GM15510 (cell line): ENCODE measurements around the gene SPATA13.

Experiments used
- POLR2A ChIP-seq: IDR thresholded peaks from 3 replicates; pipeline ENCODE4 v1.6.1; 2011; ENCODE audit warnings: borderline replicate concordance; ENCODE audit not compliant: insufficient read length; ENCODE audit errors: extremely low read depth

Gene SPATA13

DNA sequence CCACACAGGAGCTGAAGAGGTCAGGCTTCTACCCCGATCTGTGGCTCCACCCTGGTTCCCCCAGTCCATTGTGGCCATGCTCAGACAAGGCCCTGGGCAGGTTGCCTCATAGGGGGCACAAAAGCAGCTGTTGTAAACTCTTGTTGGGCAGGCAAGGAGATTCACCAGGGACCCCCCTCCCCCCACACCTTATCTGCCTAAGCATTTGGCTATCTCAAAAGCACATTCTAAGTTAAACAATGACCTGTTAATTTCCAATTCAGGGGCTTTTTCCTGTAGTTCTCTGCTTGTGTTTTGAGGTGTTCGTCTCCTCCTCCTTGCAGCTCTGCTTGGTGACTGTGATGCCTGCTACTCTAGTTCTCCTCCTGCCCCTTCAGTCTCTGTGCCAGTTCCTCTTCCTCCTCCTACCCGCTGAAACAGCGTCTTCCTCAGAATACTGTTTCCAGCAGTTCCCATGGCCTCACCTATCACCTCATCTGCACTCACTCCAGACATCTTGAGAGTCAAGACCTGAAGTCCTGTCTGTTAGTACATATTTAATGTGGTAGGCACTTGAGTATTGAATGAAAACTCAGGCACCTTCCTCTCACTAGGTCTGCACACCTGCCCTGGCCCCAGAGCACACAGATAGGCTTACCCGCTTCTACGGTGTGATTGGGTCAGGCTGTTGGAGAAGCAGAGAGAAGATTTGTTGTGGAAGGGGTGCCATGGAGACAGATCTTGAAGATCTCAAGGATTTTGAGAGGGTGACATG lies 31.7 kb downstream of the SPATA13 start:
- TF ChIP-seq POLR2A, result no peak

GRCh38 chr13:24192811-24193162 lies 32.3 kb downstream of the SPATA13 start:
- TF ChIP-seq POLR2A, result no peak

DNA sequence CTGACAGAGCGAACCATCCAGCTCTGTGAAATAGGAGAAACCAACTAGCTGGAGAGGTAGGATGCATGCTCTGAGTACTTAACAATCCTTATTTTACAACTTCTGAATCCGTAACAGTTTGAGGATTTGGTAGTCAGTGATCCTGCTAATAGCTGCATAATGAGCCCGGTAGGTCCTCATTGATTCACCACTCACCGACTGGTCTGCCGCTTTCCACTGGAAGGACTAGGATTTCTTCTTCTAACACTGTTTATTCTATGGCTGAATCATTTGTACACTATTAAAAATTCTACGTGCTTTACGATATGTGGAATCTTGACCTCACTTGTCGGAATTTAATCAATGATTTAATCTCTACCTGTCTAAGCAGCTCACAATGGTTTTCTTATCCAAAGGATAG lies 33.9 kb downstream of the SPATA13 start:
- TF ChIP-seq POLR2A, result no peak

DNA sequence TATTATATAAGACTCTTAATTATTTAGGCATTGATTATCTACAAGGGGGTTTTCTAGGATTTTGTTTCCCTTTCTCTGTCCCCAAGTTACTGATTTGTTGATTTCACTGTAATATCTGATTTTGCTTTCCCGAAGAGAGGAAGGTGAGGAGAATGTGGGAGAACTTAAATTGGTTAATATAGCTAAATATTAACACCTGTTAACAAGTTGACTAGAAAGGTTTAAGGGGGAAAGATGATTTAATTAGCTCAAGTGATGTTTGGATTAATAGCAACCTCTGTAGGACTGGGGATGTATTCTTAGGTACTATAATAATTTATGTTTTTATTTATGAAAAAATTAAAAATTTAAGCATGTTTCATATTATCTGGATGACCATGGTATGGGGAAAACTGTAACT lies 35.1 kb downstream of the SPATA13 start:
- no peak for TF ChIP-seq POLR2A

GRCh38 chr13:24196593-24197197 lies 36.2 kb downstream of the SPATA13 start:
- no peak for TF ChIP-seq POLR2A

- TF ChIP-seq POLR2A, result no peak
Observed at GRCh38 chr13:24199016-24199415, 38.5 kb downstream of the SPATA13 start.

- TF ChIP-seq POLR2A, result no peak
Observed at GRCh38 chr13:24202215-24202614, 41.7 kb downstream of the SPATA13 start.

DNA sequence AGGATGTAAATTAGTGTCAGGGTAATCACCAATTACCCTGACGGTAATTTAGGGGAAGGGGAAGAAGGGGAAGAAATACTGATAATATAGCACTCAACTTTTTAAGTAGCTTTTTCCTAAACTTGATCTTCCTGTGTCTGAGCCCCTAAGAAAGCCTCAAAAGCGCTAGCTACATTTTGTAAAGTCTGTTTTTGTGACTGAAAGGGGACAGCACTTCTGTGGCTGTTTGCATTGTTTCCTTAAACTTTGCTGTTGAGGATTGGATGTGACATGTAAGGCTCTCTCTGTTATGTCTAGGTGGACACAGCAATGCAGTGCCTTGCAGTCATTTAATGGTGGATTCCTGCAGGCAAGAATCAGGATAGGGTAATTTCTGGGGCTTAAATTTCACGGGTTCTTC lies 42.8 kb downstream of the SPATA13 start:
- TF ChIP-seq POLR2A, result no peak

DNA sequence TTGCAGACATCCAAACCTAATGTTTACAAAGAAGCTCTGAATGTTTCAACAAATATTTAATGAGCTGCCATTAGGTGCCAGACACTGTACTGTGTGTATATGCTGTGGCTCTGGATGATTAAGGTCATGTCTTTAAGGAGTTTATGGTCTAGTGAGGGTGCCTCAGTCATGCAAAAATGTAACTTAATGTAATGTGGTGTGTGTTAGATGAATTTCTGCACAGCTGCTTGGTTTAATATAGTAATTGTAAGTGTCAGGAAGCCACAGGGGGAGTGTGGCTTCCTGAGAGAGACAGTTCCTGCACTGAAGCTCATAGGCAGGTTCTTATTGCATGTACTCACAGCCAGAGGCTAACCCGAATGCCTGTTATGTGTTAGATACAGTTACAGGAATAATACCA lies 43.3 kb downstream of the SPATA13 start:
- no peak for TF ChIP-seq POLR2A

DNA sequence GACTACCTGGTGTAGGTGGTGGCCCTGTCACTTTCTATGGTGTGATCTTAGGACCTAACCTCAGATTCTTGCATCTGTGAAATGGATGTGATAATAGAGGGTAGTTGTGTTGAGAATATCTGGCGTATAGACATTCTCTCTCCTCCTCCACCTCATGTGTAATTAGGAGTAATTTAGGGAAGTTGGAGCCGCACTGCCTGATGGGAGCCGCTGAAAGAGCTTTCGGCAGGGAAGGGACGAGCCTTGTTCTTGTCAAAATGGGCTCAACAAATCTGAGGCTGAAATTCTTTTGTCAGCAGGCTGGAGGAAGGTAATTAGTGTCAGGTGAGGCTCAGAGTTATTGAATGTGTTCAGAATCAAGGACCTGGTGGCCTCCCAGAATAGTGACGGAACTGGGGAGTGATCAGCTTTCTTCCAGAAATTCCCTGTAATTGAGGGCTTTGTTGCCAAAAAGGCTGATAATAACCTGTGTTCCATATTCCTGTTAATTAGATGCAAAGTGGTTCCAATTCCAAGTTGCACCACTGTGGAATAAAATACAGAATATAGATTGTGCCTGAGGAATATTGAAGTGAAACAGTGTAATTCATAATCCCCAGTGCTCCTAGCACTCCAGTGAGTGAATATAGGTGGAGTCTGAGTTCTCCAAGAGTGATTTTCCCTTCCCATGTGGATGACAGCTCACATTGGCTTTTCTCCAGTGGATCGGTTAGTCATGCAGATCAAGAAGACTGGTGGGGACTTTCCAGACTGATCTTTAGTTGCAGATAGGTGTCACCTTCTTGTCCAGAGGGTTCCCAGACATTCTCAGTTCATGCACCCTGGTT lies 47.5 kb downstream of the SPATA13 start:
- no peak for TF ChIP-seq POLR2A

- TF ChIP-seq POLR2A, result no peak
Observed at GRCh38 chr13:24209138-24209537, 48.6 kb downstream of the SPATA13 start.

DNA sequence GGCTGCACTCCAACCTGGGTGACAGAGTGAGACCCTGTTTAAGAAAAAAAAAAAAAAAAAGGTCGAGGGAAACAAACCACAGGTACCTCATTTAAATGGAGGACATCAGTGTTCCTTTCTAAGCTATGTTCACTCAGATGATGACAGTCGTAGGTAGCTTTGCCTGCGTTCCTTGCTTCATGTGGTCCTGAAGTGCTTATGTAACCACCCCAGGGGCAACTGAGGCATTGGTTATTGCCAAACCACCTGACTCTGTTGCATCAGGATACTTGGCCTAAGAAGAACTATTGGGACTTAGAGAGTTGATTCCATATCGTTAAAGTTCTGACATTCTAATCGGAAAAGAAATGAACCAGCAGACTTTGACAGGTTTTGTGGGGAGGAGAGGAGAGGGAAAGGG lies 51.7 kb downstream of the SPATA13 start:
- TF ChIP-seq POLR2A, result no peak

DNA sequence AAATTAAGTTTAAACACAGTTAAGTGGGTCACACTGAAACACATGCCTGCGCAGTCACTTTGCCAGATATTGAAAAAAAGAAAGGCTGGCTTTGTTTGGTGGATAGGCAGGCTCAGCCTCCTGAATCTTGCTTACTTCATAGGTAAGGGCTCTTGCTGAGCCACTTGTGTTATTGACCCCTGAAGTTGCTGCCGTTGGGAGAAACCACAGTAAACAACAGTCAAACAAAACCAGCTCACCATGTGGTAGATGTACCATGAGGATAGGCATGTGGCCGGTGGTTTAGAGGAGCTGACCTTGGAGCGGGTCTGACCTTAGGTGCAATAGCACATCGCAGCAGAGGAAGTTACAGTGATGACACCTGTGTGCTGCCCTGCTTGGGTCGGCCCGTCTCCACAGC lies 52.2 kb downstream of the SPATA13 start:
- TF ChIP-seq POLR2A, result no peak

DNA sequence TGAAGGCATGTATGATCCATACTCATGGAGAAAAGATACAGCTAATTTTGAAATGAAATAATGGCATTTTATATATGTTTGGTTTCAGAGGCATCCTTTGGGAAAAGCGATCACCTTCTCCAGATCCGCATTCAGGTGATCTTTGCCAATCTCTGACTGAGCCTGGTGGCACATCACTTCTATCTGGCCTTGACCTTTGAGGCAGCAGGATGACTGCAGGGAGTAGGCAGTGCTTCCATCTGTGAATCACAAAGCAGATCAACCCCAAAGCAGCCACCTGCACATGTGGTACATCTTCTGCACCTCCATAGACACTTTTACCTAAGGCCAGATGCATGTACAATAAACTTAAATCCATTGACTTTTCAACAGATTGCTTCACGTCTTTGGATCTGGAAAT lies 53.4 kb downstream of the SPATA13 start:
- no peak for TF ChIP-seq POLR2A

GRCh38 chr13:24214528-24214927 lies 54.0 kb downstream of the SPATA13 start:
- no peak for TF ChIP-seq POLR2A
